ENCODE results near the gene SOCS1.

The SOCS1 gene

GRCh38 chr16:11238272-11239202 lies 17.5 kb downstream of the SOCS1 start:
- Histone ChIP-seq H3K4me3 (ENCODE audit: low read depth in 1 of 2, low read length in 2 of 2) (no peak overlapping the region), H3K27me3 (ENCODE audit: low read depth, low read length) (no peaks in the 10 kb centered on the region), H3K9me3 (ENCODE audit: control insufficient read depth in 1 of 2, low read length in 2 of 2) (no peaks in the 10 kb centered on the region), H3K27ac (ENCODE audit: low read length) (no peak overlapping the region), H3K36me3 (ENCODE audit: control insufficient read depth in 1 of 2, insufficient read depth in 2 of 2, low read length in 2 of 2) (no peaks in the 10 kb centered on the region), H3K4me1 (ENCODE audit: control insufficient read depth in 1 of 2, insufficient read depth in 2 of 2, low read length in 2 of 2) (no peaks in the 10 kb centered on the region)

GRCh38 chr16:11236461-11237254 lies 19.3 kb downstream of the SOCS1 start:
- H3K4me3 ChIP-seq (ENCODE audit: low read depth in 1 of 2, low read length in 2 of 2) = no peak overlapping the region
- H3K27me3 ChIP-seq (ENCODE audit: low read depth, low read length) = no peaks in the 10 kb centered on the region
- no peaks in the 10 kb centered on the region for H3K36me3 ChIP-seq (ENCODE audit: control insufficient read depth in 1 of 2, insufficient read depth in 2 of 2, low read length in 2 of 2)
- H3K4me1 ChIP-seq (ENCODE audit: control insufficient read depth in 1 of 2, insufficient read depth in 2 of 2, low read length in 2 of 2) = no peaks in the 10 kb centered on the region
- H3K27ac ChIP-seq (ENCODE audit: low read length) = no peak overlapping the region
- no peaks in the 10 kb centered on the region for H3K9me3 ChIP-seq (ENCODE audit: control insufficient read depth in 1 of 2, low read length in 2 of 2)

- Histone ChIP-seq H3K36me3 (ENCODE audit: control insufficient read depth in 1 of 2, insufficient read depth in 2 of 2, low read length in 2 of 2) (no peaks in the 10 kb centered on the region), H3K27ac (ENCODE audit: low read length) (no peak overlapping the region), H3K9me3 (ENCODE audit: control insufficient read depth in 1 of 2, low read length in 2 of 2) (no peaks in the 10 kb centered on the region), H3K4me1 (ENCODE audit: control insufficient read depth in 1 of 2, insufficient read depth in 2 of 2, low read length in 2 of 2) (no peaks in the 10 kb centered on the region), H3K4me3 (ENCODE audit: low read depth in 1 of 2, low read length in 2 of 2) (no peak overlapping the region), H3K27me3 (ENCODE audit: low read depth, low read length) (no peaks in the 10 kb centered on the region)
These were observed 20.4 kb downstream of the SOCS1 start for GRCh38 chr16:11235703-11235991.

GRCh38 chr16:11234884-11235702 lies 20.9 kb downstream of the SOCS1 start:
- Histone ChIP-seq H3K27me3 (ENCODE audit: low read depth, low read length) (no peaks in the 10 kb centered on the region), H3K4me3 (ENCODE audit: low read depth in 1 of 2, low read length in 2 of 2) (no peak overlapping the region), H3K4me1 (ENCODE audit: control insufficient read depth in 1 of 2, insufficient read depth in 2 of 2, low read length in 2 of 2) (no peaks in the 10 kb centered on the region), H3K9me3 (ENCODE audit: control insufficient read depth in 1 of 2, low read length in 2 of 2) (no peaks in the 10 kb centered on the region), H3K36me3 (ENCODE audit: control insufficient read depth in 1 of 2, insufficient read depth in 2 of 2, low read length in 2 of 2) (no peaks in the 10 kb centered on the region), H3K27ac (ENCODE audit: low read length) (no peak overlapping the region)

- no peak overlapping the region for H3K27ac ChIP-seq (ENCODE audit: low read length)
- H3K4me1 ChIP-seq (ENCODE audit: control insufficient read depth in 1 of 2, insufficient read depth in 2 of 2, low read length in 2 of 2) = no peaks in the 10 kb centered on the region
- no peaks in the 10 kb centered on the region for H3K27me3 ChIP-seq (ENCODE audit: low read depth, low read length)
- no peak overlapping the region for H3K4me3 ChIP-seq (ENCODE audit: low read depth in 1 of 2, low read length in 2 of 2)
- no peaks in the 10 kb centered on the region for H3K36me3 ChIP-seq (ENCODE audit: control insufficient read depth in 1 of 2, insufficient read depth in 2 of 2, low read length in 2 of 2)
- no peaks in the 10 kb centered on the region for H3K9me3 ChIP-seq (ENCODE audit: control insufficient read depth in 1 of 2, low read length in 2 of 2)
These were observed 22.2 kb downstream of the SOCS1 start for GRCh38 chr16:11233727-11234376.

GRCh38 chr16:11232852-11233726 lies 22.9 kb downstream of the SOCS1 start:
- Histone ChIP-seq H3K9me3 (ENCODE audit: control insufficient read depth in 1 of 2, low read length in 2 of 2) (no peaks in the 10 kb centered on the region), H3K27ac (ENCODE audit: low read length) (no peak overlapping the region), H3K4me3 (ENCODE audit: low read depth in 1 of 2, low read length in 2 of 2) (no peak overlapping the region), H3K4me1 (ENCODE audit: control insufficient read depth in 1 of 2, insufficient read depth in 2 of 2, low read length in 2 of 2) (no peaks in the 10 kb centered on the region), H3K36me3 (ENCODE audit: control insufficient read depth in 1 of 2, insufficient read depth in 2 of 2, low read length in 2 of 2) (no peaks in the 10 kb centered on the region), H3K27me3 (ENCODE audit: low read depth, low read length) (no peaks in the 10 kb centered on the region)

GRCh38 chr16:11232302-11232851 lies 23.6 kb downstream of the SOCS1 start:
- no peak overlapping the region for H3K27ac ChIP-seq (ENCODE audit: low read length)
- no peaks in the 10 kb centered on the region for H3K4me1 ChIP-seq (ENCODE audit: control insufficient read depth in 1 of 2, insufficient read depth in 2 of 2, low read length in 2 of 2)
- no peaks in the 10 kb centered on the region for H3K27me3 ChIP-seq (ENCODE audit: low read depth, low read length)
- H3K9me3 ChIP-seq (ENCODE audit: control insufficient read depth in 1 of 2, low read length in 2 of 2) = no peaks in the 10 kb centered on the region
- no peaks in the 10 kb centered on the region for H3K36me3 ChIP-seq (ENCODE audit: control insufficient read depth in 1 of 2, insufficient read depth in 2 of 2, low read length in 2 of 2)
- no peak overlapping the region for H3K4me3 ChIP-seq (ENCODE audit: low read depth in 1 of 2, low read length in 2 of 2)

- H3K27ac ChIP-seq (ENCODE audit: low read length) = no peak overlapping the region
- H3K36me3 ChIP-seq (ENCODE audit: control insufficient read depth in 1 of 2, insufficient read depth in 2 of 2, low read length in 2 of 2) = no peaks in the 10 kb centered on the region
- H3K9me3 ChIP-seq (ENCODE audit: control insufficient read depth in 1 of 2, low read length in 2 of 2) = no peaks in the 10 kb centered on the region
- H3K4me3 ChIP-seq (ENCODE audit: low read depth in 1 of 2, low read length in 2 of 2) = no peak overlapping the region
- no peaks in the 10 kb centered on the region for H3K4me1 ChIP-seq (ENCODE audit: control insufficient read depth in 1 of 2, insufficient read depth in 2 of 2, low read length in 2 of 2)
- no peaks in the 10 kb centered on the region for H3K27me3 ChIP-seq (ENCODE audit: low read depth, low read length)
These were observed 24.5 kb downstream of the SOCS1 start for GRCh38 chr16:11231367-11231970.

- Histone ChIP-seq H3K4me3 (ENCODE audit: low read depth in 1 of 2, low read length in 2 of 2) (no peak overlapping the region), H3K27ac (ENCODE audit: low read length) (no peak overlapping the region), H3K9me3 (ENCODE audit: control insufficient read depth in 1 of 2, low read length in 2 of 2) (no peaks in the 10 kb centered on the region), H3K4me1 (ENCODE audit: control insufficient read depth in 1 of 2, insufficient read depth in 2 of 2, low read length in 2 of 2) (peaks cover 0 to 4% of the 10 kb centered on the region in 2 donors), H3K27me3 (ENCODE audit: low read depth, low read length) (no peaks in the 10 kb centered on the region), H3K36me3 (ENCODE audit: control insufficient read depth in 1 of 2, insufficient read depth in 2 of 2, low read length in 2 of 2) (no peaks in the 10 kb centered on the region)
These were observed 26.1 kb downstream of the SOCS1 start for GRCh38 chr16:11229906-11230305.

- Histone ChIP-seq H3K4me1 (ENCODE audit: control insufficient read depth in 1 of 2, insufficient read depth in 2 of 2, low read length in 2 of 2) (peaks cover 0 to 4% of the 10 kb centered on the region in 2 donors), H3K27me3 (ENCODE audit: low read depth, low read length) (no peaks in the 10 kb centered on the region), H3K4me3 (ENCODE audit: low read depth in 1 of 2, low read length in 2 of 2) (no peak overlapping the region), H3K36me3 (ENCODE audit: control insufficient read depth in 1 of 2, insufficient read depth in 2 of 2, low read length in 2 of 2) (no peaks in the 10 kb centered on the region), H3K27ac (ENCODE audit: low read length) (no peak overlapping the region), H3K9me3 (ENCODE audit: control insufficient read depth in 1 of 2, low read length in 2 of 2) (no peaks in the 10 kb centered on the region)
These were observed 26.6 kb downstream of the SOCS1 start for GRCh38 chr16:11229432-11229831.
